Adrenal gland (tissue), 12 donors: Measurements from ENCODE around the gene PMVK. TPM values are rescaled to one million over a fixed set of nuclear protein-coding genes. Genes with fewer than 3 reads are reported as not detected.

Experiments used
- DNase-seq, 7 donors: peaks; one replicate each; pipeline ENCODE4 v3.0.0-alpha.2; 2019 to 2020
- H3K27ac ChIP-seq, 5 donors: fragments of 200-600 bp; sonication (generic) in 4 of 5; 1 replicate in 3 of 5; 2 replicates in 2 of 5; pipeline versions ENCODE4 v1.5.1 to v1.8.0; 2016 to 2020; ENCODE audit warnings: mild to moderate bottlenecking in 1 of 5
- H3K27me3 ChIP-seq: fragments of 200-600 bp; 2 replicates; pipeline ENCODE4 v1.8.0; 2021
- H3K36me3 ChIP-seq, 2 donors: fragments of 200-600 bp; replicated peaks in 1 of 2; 1 replicate in 1 of 2; 2 replicates in 1 of 2; pipeline versions ENCODE4 v1.5.1 to v1.8.0; 2018 to 2022
- H3K4me1 ChIP-seq, 2 donors: fragments of 200-600 bp; replicated peaks in 1 of 2; 1 replicate in 1 of 2; 2 replicates in 1 of 2; pipeline versions ENCODE4 v1.5.1 to v1.8.0; 2018 to 2021
- H3K4me3 ChIP-seq, 4 donors: fragments of 200-600 bp; sonication (generic) in 3 of 4; one replicate each; pipeline ENCODE4 v1.5.1; 2016 to 2018
- H3K9me3 ChIP-seq, 3 donors: fragments of 200-600 bp; sonication (generic) in 1 of 3; replicated peaks in 1 of 3; 1 replicate in 2 of 3; 2 replicates in 1 of 3; pipeline versions ENCODE4 v1.5.1 to v1.8.0; 2016 to 2021
- POLR2A ChIP-seq, 2 donors: fragments of 450-650 bp; IDR thresholded peaks; one replicate each; pipeline ENCODE4 v1.6.1; 2017; ENCODE audit warnings: antibody characterized with exemption in 2 of 2, mild to moderate bottlenecking in 2 of 2, moderate library complexity in 1 of 2
- WGBS, 4 donors: extraction: QIAGEN DNeasy Blood & Tissue Kit in 2 of 4; methylation state at CpG; one replicate each; pipeline versions ENCODE4 v1.1.5 to v1.1.7; 2013 to 2017; 5-methylcytosine and 5-hydroxymethylcytosine counted together
- intact Hi-C, 2 donors: fragments of 100-400 bp; cut with DNase I; formaldehyde crosslinking; loops; one replicate each; pipeline versions ENCODE4 v1.14.1 to v1.15.0; 2022 to 2023
- polyA plus RNA-seq, 3 donors: library from polyadenylated mRNA; stranded (reverse); fragments of 200-250 nt in 2 of 3; fragments of 350-450 nt in 1 of 3; fragmentation: Illumina TruSeq in 1 of 3; extraction: RNeasy Lipid Tissue Mini Kit (QIAGEN cat#74804) in 1 of 3; gene quantifications; one replicate each; pipeline ENCODE4 v1.2.3, GENCODE V29; 2013 to 2014
- total RNA-seq, 9 donors: library from RNA; depleted of rRNA in 4 of 9; stranded (reverse); fragments of >200 nt in 4 of 9; fragments of 120-200 nt in 1 of 9; fragmentation: NEBNext Ultra II Directional in 1 of 9; extraction: Animal tissue kit (Norgen Biotek cat#: 25700) in 1 of 9; gene quantifications; one replicate each; pipeline versions ENCODE4 v1.1.0 to v1.2.4, GENCODE V29; 2013 to 2023
- TF ChIP-seq, protein P1 (sequence below), 6 experiments: fragments of 450-650 bp in 4 of 6; fragments of 200-600 bp in 2 of 6; sonication (generic) in 1 of 6; IDR thresholded peaks; 1 replicate in 5 of 6; 2 replicates in 1 of 6; pipeline versions ENCODE4 v1.5.1 to v1.8.0; 2016 to 2021; ENCODE audit warnings: antibody characterized with exemption in 6 of 6, mild to moderate bottlenecking in 2 of 6, moderate library complexity in 1 of 6
- donor health status: healthy with polysubstance abuse.
- donor health status: Bipolar disorder and iron deficiency.
- donor health status: DM: yes; HTN: yes; CAD: no.
- donor health status: DM: no; HTN: no; CAD: no.
- donor health status: DM: no; HTN: no; CAD: no.
- donor health status: DM: yes; HTN: yes; CAD: no.

PMVK gene
- total and polyA plus RNA-seq, 12 donors: 12.6 to 70.0 (median 41.7) TPM

DNA sequence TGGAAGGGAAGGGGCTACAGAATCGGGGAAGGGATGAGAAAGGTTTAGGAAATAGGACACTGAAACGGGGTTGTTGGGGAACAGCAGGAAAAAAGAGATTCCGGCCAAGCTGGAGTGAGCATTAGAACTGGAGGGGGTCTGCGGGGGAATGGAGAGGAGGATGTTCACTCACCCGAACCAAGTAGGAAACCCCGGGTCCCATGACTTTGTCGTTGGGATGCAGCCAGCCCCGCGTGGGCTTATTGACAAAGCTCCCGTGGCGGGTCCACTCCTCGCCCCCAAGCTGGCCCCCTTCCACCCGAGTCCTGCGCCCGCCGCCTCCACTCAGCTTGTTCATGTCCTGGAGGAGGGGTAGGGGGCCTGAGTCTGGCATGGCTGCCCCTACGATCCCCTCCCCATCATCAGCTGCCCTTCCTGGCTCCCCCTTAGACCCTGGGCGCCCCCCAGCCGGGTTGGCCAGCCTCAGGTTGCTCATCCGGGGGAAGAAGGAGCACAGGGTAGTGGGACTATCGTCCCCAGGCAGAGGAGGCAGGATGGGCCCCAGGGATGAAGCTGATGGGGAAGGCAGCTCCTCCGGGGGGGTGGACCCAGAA lies 33.4 kb upstream of the PMVK start:
- Histone ChIP-seq H3K4me3 (peak overlapping the region in 3 of 4 donors; percentile 7 to 75 (median 8)), H3K36me3 (peaks cover 0 to 34% of the 10 kb centered on the region in 2 donors), H3K27ac (peak overlapping the region; percentile 93 to 100 (median 99)), H3K27me3 (no peaks in the 10 kb centered on the region), H3K9me3 (no peaks in the 10 kb centered on the region), H3K4me1 (peaks cover 35 to 50% of the 10 kb centered on the region in 2 donors)
- 23 to 31% (median 27%) methylated on average over 11 to 22 of the region's 22 CpGs for WGBS, 4 donors
- peak in 4 of 7 donors; percentile 48 to 59 (median 54) for DNase-seq
- no peak for TF ChIP-seq POLR2A (IDR thresholded peaks at IDR 0.05)
- TF ChIP-seq, protein P1, sequence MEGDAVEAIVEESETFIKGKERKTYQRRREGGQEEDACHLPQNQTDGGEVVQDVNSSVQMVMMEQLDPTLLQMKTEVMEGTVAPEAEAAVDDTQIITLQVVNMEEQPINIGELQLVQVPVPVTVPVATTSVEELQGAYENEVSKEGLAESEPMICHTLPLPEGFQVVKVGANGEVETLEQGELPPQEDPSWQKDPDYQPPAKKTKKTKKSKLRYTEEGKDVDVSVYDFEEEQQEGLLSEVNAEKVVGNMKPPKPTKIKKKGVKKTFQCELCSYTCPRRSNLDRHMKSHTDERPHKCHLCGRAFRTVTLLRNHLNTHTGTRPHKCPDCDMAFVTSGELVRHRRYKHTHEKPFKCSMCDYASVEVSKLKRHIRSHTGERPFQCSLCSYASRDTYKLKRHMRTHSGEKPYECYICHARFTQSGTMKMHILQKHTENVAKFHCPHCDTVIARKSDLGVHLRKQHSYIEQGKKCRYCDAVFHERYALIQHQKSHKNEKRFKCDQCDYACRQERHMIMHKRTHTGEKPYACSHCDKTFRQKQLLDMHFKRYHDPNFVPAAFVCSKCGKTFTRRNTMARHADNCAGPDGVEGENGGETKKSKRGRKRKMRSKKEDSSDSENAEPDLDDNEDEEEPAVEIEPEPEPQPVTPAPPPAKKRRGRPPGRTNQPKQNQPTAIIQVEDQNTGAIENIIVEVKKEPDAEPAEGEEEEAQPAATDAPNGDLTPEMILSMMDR (IDR thresholded peaks at IDR 0.05): no peak
- intact Hi-C loops: loop anchor here in 1 of 2 donors (5.0 kb wide), 1 partner anchor 32 kb away; the partner anchor contains the start of gene ZBTB7B

- no peak for TF ChIP-seq POLR2A (IDR thresholded peaks at IDR 0.05)
- TF ChIP-seq, protein P1 (IDR thresholded peaks at IDR 0.05): no peak
- peaks cover 35 to 50% of the 10 kb centered on the region in 2 donors for H3K4me1 ChIP-seq
Measured at GRCh38 chr1:154969246-154969645, 32.7 kb upstream of the PMVK start.

DNA sequence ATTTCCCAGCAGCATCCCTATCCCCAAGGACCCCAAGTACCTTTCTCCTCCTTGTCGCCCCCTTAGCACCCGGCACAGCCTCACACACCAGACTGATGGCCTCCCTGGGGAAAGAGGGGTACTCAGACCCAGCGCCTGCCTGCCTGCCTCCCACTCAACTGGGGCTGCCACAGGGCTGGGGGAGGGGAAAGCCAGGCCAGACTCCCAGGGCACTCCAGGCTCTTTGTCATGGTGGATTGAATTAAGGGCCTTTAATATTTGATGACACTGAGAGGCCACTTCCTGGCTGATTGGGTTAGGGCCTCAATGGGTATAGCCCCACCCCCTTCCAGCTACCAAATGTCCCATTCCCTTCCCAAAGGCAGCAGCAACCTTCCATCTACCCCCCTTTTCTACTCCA lies 32.2 kb upstream of the PMVK start:
- Histone ChIP-seq H3K27ac (peak overlapping the region in 4 of 5 donors; percentile 23 to 100 (median 52)), H3K4me1 (peaks cover 35 to 50% of the 10 kb centered on the region in 2 donors), H3K27me3 (no peaks in the 10 kb centered on the region), H3K36me3 (peaks cover 0 to 47% of the 10 kb centered on the region in 2 donors), H3K4me3 (peak overlapping the region in 1 of 4 donors; percentile 75), H3K9me3 (no peaks in the 10 kb centered on the region)
- 75 to 91% (median 77%) methylated on average over 2 to 3 of the region's 3 CpGs for whole genome bisulfite sequencing, 4 donors
- DNase-seq: no peak
- no peak for TF ChIP-seq POLR2A (IDR thresholded peaks at IDR 0.05)
- TF ChIP-seq, protein P1 (IDR thresholded peaks at IDR 0.05): no peak
- intact Hi-C loops: loop anchor here in 1 of 2 donors (5.0 kb wide), 1 partner anchor 34 kb away; the partner anchor contains the start of gene ZBTB7B

More at GRCh38 chr1:154969246-154969645, 32.7 kb upstream of the PMVK start:
- peak overlapping the region in 4 of 5 donors; percentile 33 to 100 (median 84) for H3K27ac ChIP-seq
- H3K27me3 ChIP-seq: no peaks in the 10 kb centered on the region
- DNase-seq: no peak
- H3K9me3 ChIP-seq: no peaks in the 10 kb centered on the region
- WGBS, 4 donors: 40 to 73% (median 59%) methylated on average over 5 of the region's 5 CpGs
- peak overlapping the region in 1 of 4 donors; percentile 75 for H3K4me3 ChIP-seq
- H3K36me3 ChIP-seq: peaks cover 0 to 42% of the 10 kb centered on the region in 2 donors
- intact Hi-C loops: loop anchor here in 1 of 2 donors (5.0 kb wide), 1 partner anchor 33 kb away; the partner anchor contains the start of gene ZBTB7B

DNA sequence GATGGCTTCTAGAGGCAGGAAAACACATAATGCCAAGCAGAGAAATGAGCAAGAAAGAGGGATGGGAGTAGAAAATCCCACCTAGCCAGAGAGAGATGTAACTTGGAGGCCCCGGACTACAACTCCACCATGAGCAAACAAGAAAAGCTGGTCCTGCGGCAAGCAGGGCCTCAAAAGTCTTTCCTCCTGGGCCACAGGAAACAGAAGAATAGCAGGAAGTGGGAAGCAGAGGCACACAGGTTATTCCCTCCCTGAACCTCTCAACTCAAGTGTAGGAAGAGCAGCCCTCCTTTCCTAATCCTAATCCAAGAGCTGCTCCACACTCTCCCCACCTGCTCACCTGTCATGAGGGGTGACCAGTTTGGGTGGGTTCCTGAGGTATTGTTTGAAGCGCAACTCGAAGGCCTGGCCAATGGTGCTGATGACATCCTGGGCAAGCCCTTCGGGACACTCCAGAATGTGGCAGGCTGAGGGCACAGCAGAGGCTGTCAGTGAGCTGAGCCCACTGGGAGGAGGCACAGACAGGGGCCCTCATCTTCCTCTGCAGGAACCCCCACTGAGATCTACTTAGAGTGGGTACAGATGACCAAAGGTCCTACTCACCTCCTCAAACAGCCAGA lies 30.9 kb upstream of the PMVK start:
- Histone ChIP-seq H3K9me3 (no peaks in the 10 kb centered on the region), H3K4me3 (no peak overlapping the region), H3K27me3 (no peaks in the 10 kb centered on the region), H3K27ac (peak overlapping the region in 2 of 5 donors; percentile 70 to 100), H3K4me1 (peaks cover 35 to 51% of the 10 kb centered on the region in 2 donors), H3K36me3 (peaks cover 0 to 60% of the 10 kb centered on the region in 2 donors)
- 74 to 86% (median 82%) methylated on average over 3 to 5 of the region's 5 CpGs for WGBS, 4 donors
- TF ChIP-seq, protein P1 (IDR thresholded peaks at IDR 0.05): no peak
- no peak for TF ChIP-seq POLR2A (IDR thresholded peaks at IDR 0.05)
- intact Hi-C loops: loop anchor here in 1 of 2 donors (5.0 kb wide), 1 partner anchor 35 kb away; the partner anchor contains the start of gene ZBTB7B
- DNase-seq: no peak
